WTC11 (cell line): ENCODE data around the gene MGAT5B. TPM values are rescaled to one million over a fixed set of nuclear protein-coding genes. Genes with fewer than 3 reads are reported as not detected.

Experiments
- ATAC-seq: fragments of 200-7000 bp; cut with Tn5 transposase; 2 replicates; pipeline ENCODE4 v1.10.0; 2021; ENCODE audit warnings: mild to moderate bottlenecking, moderate library complexity
- CTCF ChIA-PET: fragments of 300-600 bp; sonication (Branson Sonifier 250); formaldehyde crosslinking; loops from one replicate; lab custom pipeline; 2021; ENCODE audit warnings: antibody characterized with exemption; lab: Charles Lee
- POLR2A ChIA-PET: fragments of 350-600 bp; sonication (Branson Sonifier 250); formaldehyde crosslinking; loops from one replicate; lab custom pipeline; 2021; ENCODE audit warnings: antibody characterized with exemption; lab: Charles Lee
- DNase-seq: peaks from one replicate; pipeline ENCODE4 v3.0.0; 2021; ENCODE audit warnings: low spot score
- H3K27ac Mint-ChIP-seq: 2 replicates; pipeline ENCODE4 v1.8.0; 2021; ENCODE audit warnings: mixed read lengths
- H3K27me3 Mint-ChIP-seq: 2 replicates; pipeline ENCODE4 v1.8.0; 2021; ENCODE audit warnings: low read depth, mild to moderate bottlenecking, moderate library complexity, mixed read lengths
- H3K36me3 Mint-ChIP-seq: 2 replicates; pipeline ENCODE4 v1.8.0; 2021; ENCODE audit warnings: mixed read lengths
- H3K4me1 Mint-ChIP-seq: 2 replicates; pipeline ENCODE4 v1.8.0; 2022; ENCODE audit warnings: mixed read lengths
- H3K4me3 Mint-ChIP-seq: 2 replicates; pipeline ENCODE4 v1.8.0; 2021; ENCODE audit warnings: mild to moderate bottlenecking, moderate library complexity, mixed read lengths
- H3K9me3 Mint-ChIP-seq: 2 replicates; pipeline ENCODE4 v1.8.0; 2021; ENCODE audit warnings: mixed read lengths
- ATF6 ChIP-seq: sonication (generic); formaldehyde crosslinking; IDR thresholded peaks from 2 replicates; pipeline ENCODE4 v1.8.1; 2023; ENCODE audit warnings: mild to moderate bottlenecking, missing genetic modification reagents
- E2F4 ChIP-seq: sonication (generic); formaldehyde crosslinking; IDR thresholded peaks from 2 replicates; pipeline ENCODE4 v1.8.1; 2022; ENCODE audit warnings: low read depth, mild to moderate bottlenecking, moderate library complexity, missing genetic modification reagents, borderline replicate concordance
- ERG ChIP-seq: fragments of 250-450 bp; sonication (Bioruptor Pico); IDR thresholded peaks from 2 replicates; pipeline ENCODE4 v1.8.0; 2021; ENCODE audit warnings: mild to moderate bottlenecking
- ESRRA ChIP-seq: sonication (generic); formaldehyde crosslinking; IDR thresholded peaks from 2 replicates; pipeline ENCODE4 v1.8.1; 2022; ENCODE audit warnings: mild to moderate bottlenecking, missing genetic modification reagents, borderline replicate concordance
- FOXK1 ChIP-seq: sonication (generic); formaldehyde crosslinking; IDR thresholded peaks from 2 replicates; pipeline ENCODE4 v1.8.0; 2022; ENCODE audit warnings: mild to moderate bottlenecking, moderate library complexity, missing genetic modification reagents
- FOXP4 ChIP-seq: sonication (generic); formaldehyde crosslinking; IDR thresholded peaks from 2 replicates; pipeline ENCODE4 v1.8.0; 2022; ENCODE audit warnings: mild to moderate bottlenecking, missing genetic modification reagents
- IRF2 ChIP-seq: sonication (generic); formaldehyde crosslinking; IDR thresholded peaks from 2 replicates; pipeline ENCODE4 v1.8.0; 2022; ENCODE audit warnings: low read depth, missing genetic modification reagents, borderline replicate concordance
- NFATC4 ChIP-seq: fragments of 250-450 bp; sonication (Bioruptor Pico); IDR thresholded peaks from 2 replicates; pipeline ENCODE4 v1.9.0; 2021; ENCODE audit warnings: mild to moderate bottlenecking
- NR3C1 ChIP-seq: sonication (generic); formaldehyde crosslinking; conservative IDR thresholded peaks from 2 replicates; pipeline ENCODE4 v1.8.1; 2023; ENCODE audit warnings: low read depth, mild to moderate bottlenecking, missing genetic modification reagents
- SMAD4 ChIP-seq: sonication (generic); formaldehyde crosslinking; IDR thresholded peaks from 2 replicates; pipeline ENCODE4 v1.8.0; 2022; ENCODE audit warnings: mild to moderate bottlenecking, missing genetic modification reagents
- SOX15 ChIP-seq: fragments of 250-450 bp; sonication (Bioruptor Pico); IDR thresholded peaks from 2 replicates; pipeline ENCODE4 v1.9.0; 2021; ENCODE audit warnings: mild to moderate bottlenecking
- TEAD1 ChIP-seq: sonication (generic); formaldehyde crosslinking; IDR thresholded peaks from 2 replicates; pipeline ENCODE4 v1.8.0; 2022; ENCODE audit warnings: mild to moderate bottlenecking, missing genetic modification reagents
- ZBTB21 ChIP-seq: sonication (generic); formaldehyde crosslinking; IDR thresholded peaks from 2 replicates; pipeline ENCODE4 v1.8.1; 2023; ENCODE audit warnings: mild to moderate bottlenecking, missing genetic modification reagents, borderline replicate concordance
- ZNF425 ChIP-seq: fragments of 250-450 bp; sonication (Bioruptor Pico); conservative IDR thresholded peaks from 2 replicates; pipeline ENCODE4 v1.9.0; 2021; ENCODE audit warnings: mild to moderate bottlenecking
- total RNA-seq: library from RNA; stranded (reverse); gene quantifications from 3 replicates; pipeline ENCODE4 v1.2.3, GENCODE V29; 2021
- TF ChIP-seq, protein P1 (sequence below): fragments of 250-450 bp; sonication (Bioruptor Pico); IDR thresholded peaks from 2 replicates; pipeline ENCODE4 v2.1.2; 2022; ENCODE audit warnings: mild to moderate bottlenecking, moderate library complexity
- TF ChIP-seq, protein P2 (sequence below): sonication (generic); formaldehyde crosslinking; IDR thresholded peaks from 2 replicates; pipeline ENCODE4 v1.8.1; 2023; ENCODE audit warnings: mild to moderate bottlenecking, missing genetic modification reagents, moderate library complexity
- TF ChIP-seq, protein P3 (sequence below): sonication (generic); formaldehyde crosslinking; IDR thresholded peaks from 2 replicates; pipeline ENCODE4 v1.8.1; 2022; ENCODE audit warnings: mild to moderate bottlenecking, moderate library complexity, missing genetic modification reagents

Gene MGAT5B
- total RNA-seq, 1 experiment from 2014 or later = 11.6 TPM

- TF ChIP-seq, protein P1, sequence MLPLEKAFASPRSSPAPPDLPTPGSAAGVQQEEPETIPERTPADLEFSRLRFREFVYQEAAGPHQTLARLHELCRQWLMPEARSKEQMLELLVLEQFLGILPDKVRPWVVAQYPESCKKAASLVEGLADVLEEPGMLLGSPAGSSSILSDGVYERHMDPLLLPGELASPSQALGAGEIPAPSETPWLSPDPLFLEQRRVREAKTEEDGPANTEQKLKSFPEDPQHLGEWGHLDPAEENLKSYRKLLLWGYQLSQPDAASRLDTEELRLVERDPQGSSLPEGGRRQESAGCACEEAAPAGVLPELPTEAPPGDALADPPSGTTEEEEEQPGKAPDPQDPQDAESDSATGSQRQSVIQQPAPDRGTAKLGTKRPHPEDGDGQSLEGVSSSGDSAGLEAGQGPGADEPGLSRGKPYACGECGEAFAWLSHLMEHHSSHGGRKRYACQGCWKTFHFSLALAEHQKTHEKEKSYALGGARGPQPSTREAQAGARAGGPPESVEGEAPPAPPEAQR (CRISPR knock-in tag) = no peak
- no peak for TF ChIP-seq TEAD1 (CRISPR knock-in tag)
- no peak for TF ChIP-seq FOXP4 (CRISPR knock-in tag)
- TF ChIP-seq NR3C1 (CRISPR knock-in tag) = no peak
Observed at GRCh38 chr17:76927577-76927976, 59.4 kb downstream of the MGAT5B start (continued).

- ATAC-seq (no peak), DNase-seq (no peak)
- Mint-ChIP-seq H3K36me3 (no peaks in the 10 kb centered on the region), H3K27me3 (no peaks in the 10 kb centered on the region), H3K27ac (no peak overlapping the region), H3K4me3 (no peak overlapping the region)
- POLR2A ChIA-PET = no interaction called here
- TF ChIP-seq ERG (CRISPR knock-in tag) (no peak), SOX15 (CRISPR knock-in tag) (no peak), IRF2 (no peak), NFATC4 (CRISPR knock-in tag) (no peak), E2F4 (CRISPR knock-in tag) (no peak), ZNF425 (CRISPR knock-in tag) (no peak), ATF6 (no peak), ESRRA (CRISPR knock-in tag) (no peak), FOXK1 (CRISPR knock-in tag) (no peak), SMAD4 (CRISPR knock-in tag) (no peak), ZBTB21 (CRISPR knock-in tag) (no peak)
- TF ChIP-seq, protein P1 (CRISPR knock-in tag) = no peak
- TF ChIP-seq, protein P2, sequence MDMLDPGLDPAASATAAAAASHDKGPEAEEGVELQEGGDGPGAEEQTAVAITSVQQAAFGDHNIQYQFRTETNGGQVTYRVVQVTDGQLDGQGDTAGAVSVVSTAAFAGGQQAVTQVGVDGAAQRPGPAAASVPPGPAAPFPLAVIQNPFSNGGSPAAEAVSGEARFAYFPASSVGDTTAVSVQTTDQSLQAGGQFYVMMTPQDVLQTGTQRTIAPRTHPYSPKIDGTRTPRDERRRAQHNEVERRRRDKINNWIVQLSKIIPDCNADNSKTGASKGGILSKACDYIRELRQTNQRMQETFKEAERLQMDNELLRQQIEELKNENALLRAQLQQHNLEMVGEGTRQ (CRISPR knock-in tag) = no peak
- TF ChIP-seq, protein P3, sequence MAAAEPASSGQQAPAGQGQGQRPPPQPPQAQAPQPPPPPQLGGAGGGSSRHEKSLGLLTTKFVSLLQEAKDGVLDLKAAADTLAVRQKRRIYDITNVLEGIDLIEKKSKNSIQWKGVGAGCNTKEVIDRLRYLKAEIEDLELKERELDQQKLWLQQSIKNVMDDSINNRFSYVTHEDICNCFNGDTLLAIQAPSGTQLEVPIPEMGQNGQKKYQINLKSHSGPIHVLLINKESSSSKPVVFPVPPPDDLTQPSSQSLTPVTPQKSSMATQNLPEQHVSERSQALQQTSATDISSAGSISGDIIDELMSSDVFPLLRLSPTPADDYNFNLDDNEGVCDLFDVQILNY = no peak
- TF ChIP-seq, all 79 proteins: peak for 0
- Mint-ChIP-seq H3K4me1 (0 out of 2 replicates have a peak, but pooled peaks cover 3% of the 10 kb centered on the region), H3K9me3 (no peaks in the 10 kb centered on the region)
- CTCF ChIA-PET = interaction anchor here (1.0 to 1.7 kb wide), 3 partner anchors 12 to 128 kb away, joined by 3 to 7 read pairs (median 4); no protein-coding TSS in a partner anchor
Observed at GRCh38 chr17:76927982-76928381, 59.8 kb downstream of the MGAT5B start.
